Omental fat pad (tissue), 4 donors: ENCODE measurements around the gene TMEM44. TPM values are rescaled to one million over a fixed set of nuclear protein-coding genes. Genes with fewer than 3 reads are reported as not detected.

Experiments used
- ATAC-seq: fragments of 150-250 bp; one replicate; pipeline ENCODE4 v1.9.1; 2016; ENCODE audit warnings: mild to moderate bottlenecking, moderate library complexity; ENCODE audit not compliant: low FRiP score
- DNase-seq: peaks from one replicate; pipeline ENCODE4 v3.0.0-alpha.2; 2019; ENCODE audit warnings: low spot score
- total RNA-seq, 4 donors: library from RNA; depleted of rRNA; stranded (reverse); fragments of >200 nt; gene quantifications; one replicate each; pipeline ENCODE4 v1.1.0, GENCODE V29; 2016
- TF ChIP-seq, protein P1 (sequence below), 3 donors: fragments of 450-650 bp; IDR thresholded peaks; one replicate each; pipeline ENCODE4 v1.5.1; 2016 to 2017; ENCODE audit warnings: antibody characterized with exemption in 3 of 3, mild to moderate bottlenecking in 3 of 3, moderate library complexity in 2 of 3

TMEM44 gene
- total RNA-seq, 4 donors from 2014 or later, result 3.3 to 26.8 (median 7.5) TPM

DNA sequence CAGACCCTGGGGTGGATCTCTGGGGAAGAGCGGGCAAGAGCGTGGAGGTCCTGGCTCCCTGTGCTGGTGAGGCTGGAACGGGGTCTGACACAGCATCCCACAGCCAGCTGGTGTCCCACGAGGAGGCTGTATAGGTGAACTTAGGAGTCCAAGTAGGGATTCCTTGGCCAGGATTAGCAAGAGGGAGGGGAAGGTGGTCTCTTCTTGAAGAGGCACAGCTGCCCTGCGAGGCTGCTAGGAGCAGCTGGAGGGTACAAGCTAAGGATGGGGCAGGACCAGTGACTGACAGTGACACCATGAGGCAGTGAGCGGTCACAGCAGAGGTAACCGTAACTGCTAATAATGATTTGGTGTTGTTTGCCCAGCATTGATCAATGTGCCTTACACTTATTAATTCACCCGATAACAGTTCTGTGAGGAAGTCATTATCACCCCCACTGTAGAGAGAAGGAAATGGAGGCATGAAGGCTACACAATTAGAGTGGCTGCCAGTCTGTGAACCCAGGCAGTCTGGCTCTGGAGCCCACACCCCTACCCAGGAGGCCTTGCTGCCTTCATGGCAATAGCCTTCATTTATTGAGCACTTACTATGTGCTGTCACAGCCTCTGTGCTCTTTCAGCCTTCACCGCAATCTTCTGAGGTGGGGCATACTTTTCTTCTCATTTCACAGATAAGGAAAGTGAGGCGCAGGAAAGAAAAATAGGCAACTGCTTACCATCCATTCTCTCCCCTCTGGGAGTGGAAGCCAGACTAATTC, 59.4 kb downstream of the TMEM44 start:
- no peak for ATAC-seq
- DNase-seq, result no peak
- TF ChIP-seq, protein P1, sequence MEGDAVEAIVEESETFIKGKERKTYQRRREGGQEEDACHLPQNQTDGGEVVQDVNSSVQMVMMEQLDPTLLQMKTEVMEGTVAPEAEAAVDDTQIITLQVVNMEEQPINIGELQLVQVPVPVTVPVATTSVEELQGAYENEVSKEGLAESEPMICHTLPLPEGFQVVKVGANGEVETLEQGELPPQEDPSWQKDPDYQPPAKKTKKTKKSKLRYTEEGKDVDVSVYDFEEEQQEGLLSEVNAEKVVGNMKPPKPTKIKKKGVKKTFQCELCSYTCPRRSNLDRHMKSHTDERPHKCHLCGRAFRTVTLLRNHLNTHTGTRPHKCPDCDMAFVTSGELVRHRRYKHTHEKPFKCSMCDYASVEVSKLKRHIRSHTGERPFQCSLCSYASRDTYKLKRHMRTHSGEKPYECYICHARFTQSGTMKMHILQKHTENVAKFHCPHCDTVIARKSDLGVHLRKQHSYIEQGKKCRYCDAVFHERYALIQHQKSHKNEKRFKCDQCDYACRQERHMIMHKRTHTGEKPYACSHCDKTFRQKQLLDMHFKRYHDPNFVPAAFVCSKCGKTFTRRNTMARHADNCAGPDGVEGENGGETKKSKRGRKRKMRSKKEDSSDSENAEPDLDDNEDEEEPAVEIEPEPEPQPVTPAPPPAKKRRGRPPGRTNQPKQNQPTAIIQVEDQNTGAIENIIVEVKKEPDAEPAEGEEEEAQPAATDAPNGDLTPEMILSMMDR (IDR thresholded peaks at IDR 0.05), result no peak

DNA sequence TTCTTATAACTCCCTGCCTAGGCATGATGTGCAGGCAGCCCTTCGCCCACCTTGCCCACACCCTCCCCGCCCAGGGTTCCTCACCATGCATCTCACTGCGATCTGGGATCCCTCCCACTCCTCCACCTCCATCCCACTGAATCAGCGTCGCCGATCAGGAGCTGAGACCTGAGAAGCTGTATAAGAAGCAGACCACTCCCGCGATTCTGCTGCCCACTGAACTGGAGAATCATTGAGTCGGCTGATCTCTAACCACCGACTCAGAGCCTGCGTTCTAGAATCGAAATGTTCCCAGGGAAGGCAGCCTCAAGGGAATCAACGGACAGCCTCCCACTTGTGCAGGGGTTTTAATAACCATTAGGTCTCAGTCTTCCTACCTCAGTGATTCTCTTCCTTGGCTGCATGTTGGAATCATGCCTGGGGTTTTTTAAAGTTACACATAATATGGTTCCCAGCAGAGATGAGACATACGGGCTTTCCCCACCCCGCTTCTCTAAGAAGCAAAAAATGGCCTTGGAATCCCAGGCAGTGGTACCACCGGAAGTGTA, 60.2 kb downstream of the TMEM44 start:
- ATAC-seq, result no peak
- DNase-seq, result no peak
- TF ChIP-seq, protein P1 (IDR thresholded peaks at IDR 0.05), result no peak

DNA sequence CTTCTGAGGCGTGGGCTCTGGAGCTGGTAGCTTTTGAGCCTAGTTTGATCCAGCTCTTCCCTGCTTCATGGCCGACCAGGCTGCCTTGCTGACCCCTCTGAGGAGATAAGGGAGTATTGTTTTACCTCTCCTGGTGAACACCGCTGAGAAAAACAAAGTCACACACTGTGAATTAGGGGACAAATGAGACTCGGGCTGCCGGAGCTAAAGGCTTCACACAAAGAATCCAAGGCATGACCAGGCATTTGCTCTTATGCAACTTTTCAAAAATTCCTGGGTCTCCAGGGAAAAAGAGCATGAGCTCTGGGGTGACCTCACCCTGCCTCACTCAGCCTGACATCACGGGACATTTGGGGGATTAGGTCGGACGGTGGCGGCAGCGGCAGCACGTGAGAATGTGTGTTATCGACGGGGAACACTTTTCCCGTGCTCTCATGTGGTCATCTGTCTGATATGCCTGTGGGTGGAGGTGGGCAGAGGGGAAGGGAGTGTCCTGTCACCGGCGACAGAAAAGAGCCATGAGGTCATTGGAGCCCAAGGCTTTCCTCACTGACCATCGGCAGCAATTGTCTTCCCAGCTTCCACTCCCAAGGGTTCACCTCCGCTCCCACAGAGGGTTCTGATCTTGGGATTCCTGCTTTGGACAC, 61.0 kb downstream of the TMEM44 start:
- peak; percentile 52 for ATAC-seq
- TF ChIP-seq, protein P1 (IDR thresholded peaks at IDR 0.05), result no peak

DNA sequence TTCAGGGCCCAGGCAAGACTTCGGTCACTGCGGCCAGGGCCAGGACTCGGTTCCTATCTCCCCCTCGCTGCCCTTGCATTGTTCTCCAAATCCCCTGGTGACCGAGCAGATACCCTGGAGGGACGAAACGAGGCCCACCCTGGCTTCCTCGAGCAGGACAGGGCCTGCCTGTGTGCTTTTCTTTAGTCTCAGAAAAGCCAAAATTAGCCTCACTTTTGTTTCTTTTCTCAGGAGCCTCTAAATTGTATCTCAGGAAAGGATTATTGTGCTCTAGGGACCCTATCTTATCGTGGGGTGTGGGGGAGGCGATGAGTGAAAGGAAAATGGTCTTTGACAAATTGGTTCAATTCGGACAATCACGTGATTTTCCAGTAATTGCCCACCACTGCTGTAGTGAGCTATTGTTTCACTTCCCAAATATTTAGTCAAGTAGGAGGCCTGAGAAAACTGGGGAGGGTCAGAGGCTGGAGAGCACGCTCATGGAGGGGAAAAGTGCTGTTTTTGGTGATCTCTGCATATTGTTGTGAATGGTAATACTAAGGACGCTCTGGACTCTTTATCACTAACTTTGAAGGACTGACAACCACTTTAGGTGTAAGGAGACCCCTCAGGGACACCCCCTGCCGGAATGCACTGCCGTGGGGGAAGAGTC, 61.6 kb downstream of the TMEM44 start:
- no peak for ATAC-seq
- DNase-seq, result no peak
- TF ChIP-seq, protein P1 (IDR thresholded peaks at IDR 0.05), result no peak

More for the DNA sequence above, 61.0 kb downstream of the TMEM44 start:
- peak; percentile 67 for DNase-seq

DNA sequence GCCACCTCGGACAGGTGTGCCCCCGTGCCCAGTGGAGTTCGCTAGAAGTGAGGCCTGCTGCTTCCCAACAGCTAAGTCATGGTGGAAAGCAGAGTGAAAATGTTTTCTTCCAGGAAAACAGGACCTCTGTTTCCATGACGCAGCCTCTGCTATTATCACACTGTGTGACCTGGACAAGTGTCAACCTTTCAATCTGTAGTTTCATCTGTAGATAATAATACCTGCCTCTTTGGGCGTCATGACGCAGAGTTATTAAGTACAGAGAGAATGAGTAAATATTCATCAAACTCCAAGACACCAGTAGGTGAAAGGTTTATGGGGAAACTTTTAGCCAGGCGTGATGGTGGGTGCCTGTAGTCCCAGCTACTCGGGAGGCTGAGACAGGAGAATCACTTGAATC, 62.3 kb downstream of the TMEM44 start:
- DNase-seq, result no peak
- ATAC-seq, result no peak
- TF ChIP-seq, protein P1 (IDR thresholded peaks at IDR 0.05), result no peak

DNA sequence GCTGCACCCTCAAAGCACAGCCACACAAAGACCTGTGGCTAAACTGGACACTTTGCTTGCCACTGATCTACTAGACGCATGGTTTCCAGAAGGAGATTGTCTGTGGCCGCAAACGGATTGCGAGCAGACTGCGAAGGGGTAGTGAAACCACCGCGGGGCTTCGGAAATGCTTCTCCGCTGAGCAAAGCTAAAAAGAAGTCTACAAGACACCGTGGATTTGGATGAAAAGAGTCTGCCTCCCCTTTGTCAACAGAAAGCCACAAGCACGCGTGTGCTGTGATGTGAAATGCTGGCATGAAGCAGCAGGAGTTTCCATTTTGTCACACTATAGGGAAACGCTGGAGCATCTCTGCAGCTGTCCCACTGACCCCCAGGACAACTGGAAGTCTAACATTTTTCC, 63.0 kb downstream of the TMEM44 start:
- TF ChIP-seq, protein P1 (IDR thresholded peaks at IDR 0.05), result no peak
- no peak for ATAC-seq
- no peak for DNase-seq
